NCI-H774 (cell line): Measurements from ENCODE around the gene FBLN5.
A peak's percentile ranks its signal among the peaks of the same experiment; 100 is the strongest.

Source experiments
- DNase-seq: peaks from one replicate; lab custom pipeline; 2025; lab: John Stamatoyannopoulos, UW

FBLN5 gene

DNA sequence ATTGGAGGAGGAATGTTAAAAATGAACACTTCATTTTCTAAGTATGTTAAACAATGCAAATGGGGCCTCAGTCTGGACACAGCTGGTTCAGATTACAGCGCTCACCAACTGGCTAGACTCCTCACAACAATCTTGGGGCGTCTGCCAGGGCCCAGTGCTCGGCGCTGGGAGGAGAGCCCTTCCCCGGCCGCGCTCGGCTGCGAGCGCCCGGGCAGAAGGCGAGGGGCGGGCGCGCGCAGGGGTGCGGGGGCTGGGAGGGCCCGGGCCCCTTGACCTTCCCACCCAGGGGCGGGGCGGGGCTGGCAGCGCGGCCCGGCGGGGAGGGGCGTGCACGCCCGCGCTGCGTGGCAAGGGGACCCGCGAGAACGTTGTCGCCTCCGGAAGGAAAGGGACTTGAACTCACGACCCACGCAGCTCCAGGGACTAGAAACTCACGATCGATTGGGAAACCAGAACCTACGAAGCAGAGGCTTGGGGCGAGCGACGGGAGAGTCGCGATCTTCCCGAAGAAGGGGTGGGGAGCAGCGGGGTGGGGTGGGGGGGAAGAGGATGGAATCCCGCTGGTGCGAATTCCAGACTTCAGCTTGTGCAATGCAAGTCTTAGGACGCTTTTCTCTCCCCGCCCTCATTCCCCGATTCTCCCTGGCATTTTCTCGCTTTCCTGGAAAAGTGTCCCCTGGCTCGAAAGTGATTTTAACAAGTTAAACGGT, at the start of gene FBLN5:
Gene FBLN5, minus strand, starts transcription at position 220 of the 710 bp plus-strand sequence. CDS start 465 bp downstream, outside the sequence.
- no peak for DNase-seq

DNA sequence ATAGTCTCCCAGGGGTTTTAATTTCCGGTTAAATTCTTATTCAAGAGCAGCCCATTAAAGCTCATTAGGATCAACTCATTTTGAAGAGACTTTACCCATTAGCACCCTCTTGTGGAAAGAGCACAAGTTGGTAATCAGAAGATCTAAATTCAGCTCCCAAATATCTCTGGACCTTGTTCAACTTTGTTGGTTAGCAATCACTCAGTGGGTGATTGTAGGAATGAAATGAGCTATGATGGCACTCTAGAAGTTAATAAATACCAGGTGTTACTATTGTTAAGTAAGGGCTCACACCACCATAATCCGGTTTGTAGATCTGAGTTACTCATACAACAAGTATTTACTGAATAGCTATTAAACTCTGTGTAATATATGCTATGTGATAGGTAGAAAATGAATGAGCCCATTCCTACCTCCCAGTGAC, 49.5 kb upstream of the FBLN5 start:
- DNase-seq = peak; percentile 50

DNA sequence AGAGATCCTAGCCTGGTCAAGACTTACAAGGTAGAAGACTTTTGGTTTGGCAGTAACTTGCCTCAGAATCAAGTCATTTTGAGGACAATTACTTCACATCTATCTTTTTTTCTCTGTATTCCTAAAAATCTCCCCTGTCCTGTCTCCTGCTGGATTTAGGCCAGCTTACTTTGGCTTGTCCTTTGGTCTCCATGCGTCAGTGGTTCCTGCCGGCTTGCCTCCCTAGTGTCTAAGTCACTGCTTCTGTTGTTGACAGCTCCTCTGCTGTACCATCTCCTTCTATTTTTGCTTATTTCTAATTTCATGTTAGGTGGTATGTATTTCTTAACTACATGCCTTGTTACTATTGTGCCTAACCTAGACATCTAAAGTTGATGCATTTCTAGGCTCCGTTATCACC, 39.7 kb upstream of the FBLN5 start:
- no peak for DNase-seq

DNA sequence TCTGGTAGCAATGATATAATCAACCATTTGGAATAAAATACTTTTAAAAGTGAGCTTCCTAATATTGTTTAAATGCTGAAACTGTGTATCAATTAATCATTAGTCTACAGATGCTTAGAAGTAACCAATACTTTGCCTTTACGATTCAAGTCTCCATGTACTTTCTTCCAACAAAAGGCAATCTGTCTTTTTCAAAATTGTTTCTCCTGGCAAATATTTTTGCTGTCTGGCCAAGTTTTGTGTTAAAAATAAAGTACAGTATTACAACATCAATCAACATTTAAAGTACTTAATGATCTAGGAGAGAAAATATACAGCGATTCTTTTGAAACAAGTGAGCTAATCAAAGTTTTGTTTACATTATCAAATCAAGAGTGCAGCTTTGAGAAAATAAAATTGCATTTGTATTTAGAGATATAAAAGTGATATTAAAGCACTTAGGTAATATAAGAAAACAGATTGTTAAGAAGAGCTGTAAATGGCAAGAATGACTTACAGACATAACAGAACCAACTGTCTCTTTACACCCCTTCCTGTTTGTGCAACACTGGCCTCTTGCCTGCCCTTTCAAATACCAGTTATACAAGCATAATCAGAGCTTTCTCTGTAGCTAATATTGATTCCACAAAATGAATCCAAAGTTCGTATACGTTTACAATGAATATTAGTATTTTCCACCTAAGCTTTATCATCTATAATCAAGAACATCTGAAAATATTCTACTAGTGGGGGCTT, 38.2 kb upstream of the FBLN5 start:
- no peak for DNase-seq

DNA sequence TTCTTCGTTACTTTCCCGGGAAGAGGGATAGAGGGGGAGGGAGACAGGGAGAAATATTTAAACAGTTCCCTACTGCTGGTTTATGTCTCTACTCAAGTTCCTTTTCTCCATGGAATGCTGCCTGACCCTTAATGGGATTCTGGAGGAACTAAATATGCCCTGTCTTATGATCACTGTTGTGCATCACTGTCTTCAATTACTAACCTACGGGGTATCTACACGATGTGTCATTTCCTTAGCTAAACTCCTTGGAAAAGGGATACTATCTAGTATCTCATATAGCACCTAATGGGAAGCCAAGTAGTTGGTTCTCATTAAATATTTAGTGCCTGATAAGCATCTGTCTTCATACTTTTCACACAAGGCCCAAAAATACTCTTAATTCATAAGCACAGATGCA, 37.5 kb upstream of the FBLN5 start:
- DNase-seq = no peak

GRCh38 chr14:91983588-91983987, 36.1 kb upstream of the FBLN5 start:
- no peak for DNase-seq

DNA sequence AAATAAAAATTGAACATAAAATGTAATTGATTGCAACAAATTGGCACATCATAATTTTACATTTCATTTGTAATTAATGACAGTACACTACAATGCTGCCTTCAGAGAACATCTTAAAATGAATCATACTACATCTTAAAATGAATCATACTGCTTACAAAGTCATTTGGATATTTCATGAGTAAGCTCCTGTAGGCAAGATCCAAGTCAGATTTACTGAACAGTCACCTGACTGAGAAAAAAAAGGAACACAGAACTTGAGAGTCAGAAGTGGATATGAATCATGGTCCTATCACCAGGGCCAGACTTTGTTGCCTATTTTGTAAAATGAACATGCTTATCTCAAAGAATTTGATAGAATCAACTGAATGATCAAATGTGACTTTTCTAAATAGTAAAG, 32.7 kb upstream of the FBLN5 start:
- DNase-seq = no peak

DNA sequence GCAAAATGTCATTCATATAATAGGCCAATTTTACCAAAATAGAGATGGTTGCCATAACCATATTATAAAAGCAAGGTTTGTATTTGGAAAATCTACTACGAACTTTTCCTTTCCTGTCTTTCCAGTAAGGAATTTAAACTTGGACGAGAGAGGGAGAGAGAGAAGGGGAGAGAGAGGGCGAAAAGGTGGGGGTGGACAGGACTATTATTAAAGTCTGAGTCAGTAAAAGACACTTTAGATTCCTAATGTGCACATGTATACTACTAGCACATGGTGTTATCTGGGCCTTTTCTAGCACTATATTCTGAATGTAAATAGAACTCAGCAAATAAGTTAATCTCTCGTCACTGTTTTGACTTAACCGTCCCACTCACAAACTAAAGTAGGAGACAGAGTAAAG, 30.4 kb upstream of the FBLN5 start:
- no peak for DNase-seq

DNA sequence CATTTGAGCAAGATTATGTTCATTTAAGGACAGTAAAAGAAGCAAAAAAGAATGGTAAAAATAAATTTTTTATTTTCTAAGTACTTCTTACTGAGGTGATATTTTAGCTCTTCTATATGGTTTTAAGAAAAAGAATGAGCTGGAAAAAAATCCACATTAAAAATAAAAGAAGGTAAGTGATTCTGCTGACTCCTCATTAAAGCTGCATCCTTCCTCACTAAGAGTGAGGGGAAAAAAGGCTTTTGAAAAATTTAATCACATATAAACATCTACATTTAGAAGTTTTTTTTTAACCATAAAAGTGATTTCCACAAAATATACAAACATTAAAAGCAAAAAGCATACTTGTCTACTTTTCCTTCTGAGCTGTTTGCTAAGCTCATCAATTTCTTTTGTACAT, 28.3 kb upstream of the FBLN5 start:
- DNase-seq = no peak

DNA sequence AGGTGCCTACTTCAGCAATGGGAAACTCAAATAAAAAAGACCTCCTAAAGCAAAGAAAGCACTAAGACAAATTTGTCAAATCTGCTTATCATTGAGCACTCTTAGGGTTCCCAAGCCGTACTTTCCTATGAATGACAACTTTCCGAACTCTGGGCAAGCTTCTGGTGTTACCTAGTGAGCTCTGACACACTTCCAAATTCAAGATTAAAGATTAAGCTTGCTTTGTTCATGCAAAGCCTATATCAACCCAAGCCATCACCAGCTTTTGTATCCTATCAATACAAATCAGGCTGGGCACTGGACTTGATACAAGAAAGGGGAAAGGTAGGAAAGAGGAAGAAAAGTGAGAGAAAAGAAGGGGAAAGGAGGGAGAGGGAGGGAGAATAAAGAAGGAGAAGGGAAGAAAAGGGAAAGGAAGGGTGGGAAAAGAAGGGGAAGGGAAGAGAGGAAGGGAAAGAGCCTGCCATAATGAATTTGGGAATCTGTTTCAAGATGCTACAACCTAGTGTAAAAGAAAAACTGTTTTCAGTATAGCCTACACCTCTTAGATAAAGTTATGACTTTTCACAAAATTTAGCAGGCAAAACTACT, 23.8 kb upstream of the FBLN5 start:
- no peak for DNase-seq

GRCh38 chr14:91968280-91968679, 20.8 kb upstream of the FBLN5 start:
- DNase-seq = no peak

GRCh38 chr14:91964724-91965123, 17.2 kb upstream of the FBLN5 start:
- DNase-seq = no peak

DNA sequence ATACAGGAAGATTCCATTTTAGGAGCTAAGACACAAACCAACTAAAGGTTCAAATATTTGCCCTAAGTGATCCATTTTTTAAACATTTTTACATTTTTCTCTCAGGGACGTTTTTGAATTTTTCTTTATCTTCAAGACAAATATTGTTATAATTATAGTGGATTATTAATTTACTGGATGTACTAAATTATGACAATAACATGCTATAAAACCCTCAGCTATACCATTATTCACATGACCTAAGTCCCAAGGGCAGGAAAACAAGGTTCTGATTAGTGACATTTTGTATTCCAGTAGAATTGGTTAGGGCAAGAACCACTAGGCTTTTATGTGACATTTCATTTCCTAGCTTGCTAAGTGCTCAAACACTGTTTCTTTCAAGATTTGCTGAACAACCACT, 16.5 kb upstream of the FBLN5 start:
- no peak for DNase-seq

DNA sequence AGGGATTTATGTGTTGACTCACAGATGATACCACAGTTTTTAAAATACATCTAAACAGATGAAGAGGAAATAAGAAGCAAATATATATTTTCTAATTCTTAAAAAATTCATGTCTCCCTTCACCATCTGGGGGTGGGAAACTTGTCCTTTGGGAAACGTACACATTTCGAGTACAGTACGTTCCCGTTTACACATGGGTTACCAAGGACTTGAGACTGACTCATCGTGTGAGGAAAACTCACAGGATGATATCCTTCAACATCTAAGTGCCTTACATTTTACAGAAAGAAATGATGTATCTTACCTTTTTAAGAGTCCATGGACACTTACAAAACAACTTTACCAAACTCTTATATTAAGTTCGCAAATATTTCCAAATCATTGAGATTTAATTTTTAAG, 16.0 kb upstream of the FBLN5 start:
- DNase-seq = no peak

- no peak for DNase-seq
These were observed 14.1 kb upstream of the FBLN5 start for GRCh38 chr14:91961297-91962220.

DNA sequence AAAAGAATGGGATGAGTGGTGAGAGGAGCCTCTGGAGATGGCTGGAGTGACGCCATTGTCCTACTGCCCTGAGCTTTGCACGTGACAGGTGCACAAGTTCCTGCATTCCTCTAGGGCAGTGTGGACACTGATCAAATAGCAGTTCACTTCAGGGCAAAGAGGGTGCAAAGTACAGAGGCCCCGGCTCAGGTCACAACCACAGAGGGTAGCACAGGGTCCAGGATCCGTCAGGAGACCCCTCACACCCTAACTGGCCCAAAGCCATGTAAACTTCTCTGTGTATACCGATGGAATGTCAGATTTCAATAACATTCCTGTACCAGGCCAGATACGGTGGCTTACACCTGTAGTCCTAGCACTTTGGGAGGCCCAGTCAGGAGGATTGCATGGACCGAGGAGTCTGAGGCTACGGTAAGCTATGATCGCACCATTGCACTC, 10.4 kb upstream of the FBLN5 start:
- no peak for DNase-seq

- DNase-seq = no peak
These were observed 9.1 kb upstream of the FBLN5 start for GRCh38 chr14:91956616-91957015.

- DNase-seq = no peak
These were observed 7.7 kb upstream of the FBLN5 start for GRCh38 chr14:91955168-91955567.

GRCh38 chr14:91953170-91953985, 5.9 kb upstream of the FBLN5 start:
- DNase-seq = no peak

DNA sequence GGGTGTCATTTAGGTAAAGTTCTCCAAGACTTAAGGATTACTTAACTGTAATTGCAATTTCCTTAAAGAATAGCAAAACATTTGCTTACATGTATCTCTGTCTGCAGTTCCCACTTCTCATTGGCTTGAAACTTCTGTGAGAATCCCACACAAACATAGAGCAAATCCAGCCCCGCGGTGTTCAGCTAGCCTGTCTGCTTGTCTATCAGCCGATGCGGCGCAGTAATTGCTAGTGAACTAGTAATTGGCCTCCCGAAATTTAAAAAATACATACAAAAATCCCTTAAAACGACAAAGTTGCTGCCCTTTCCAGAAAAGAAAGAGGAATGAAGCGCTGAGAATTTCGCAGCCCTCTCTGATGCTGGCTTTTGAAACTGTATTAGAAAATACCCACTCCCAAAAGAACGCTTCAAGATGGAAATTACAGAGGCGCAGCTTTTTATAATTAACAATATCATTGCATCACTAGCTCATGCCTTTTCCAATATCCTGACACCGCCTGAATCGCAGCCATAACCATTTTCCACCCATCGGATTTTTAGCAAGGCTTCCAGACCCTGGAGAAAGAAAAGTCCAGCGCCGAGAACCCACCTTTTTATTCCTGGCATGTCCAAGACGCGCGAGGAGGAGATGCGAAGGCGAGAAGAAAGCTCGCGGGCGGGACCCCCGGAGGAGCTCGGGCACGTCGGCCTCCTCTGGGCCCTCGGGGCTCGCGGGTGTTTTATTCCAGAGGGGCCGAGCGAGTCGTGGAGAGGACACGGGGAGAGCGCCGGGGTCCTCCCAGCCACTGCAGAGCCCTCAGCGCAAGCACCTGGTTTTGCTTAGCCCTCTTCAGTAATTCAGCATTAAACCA, 646 bp downstream of the FBLN5 start:
- no peak for DNase-seq
